Esophagus (tissue), 2 donors: Measurements from ENCODE around the gene KLHL2. TPM values are rescaled to one million over a fixed set of nuclear protein-coding genes. Genes with fewer than 3 reads are reported as not detected.
"Not testable (repeated sequence)": the region's sequence is repeated elsewhere in the genome, so short reads cannot be mapped to it uniquely, and the experiment has no call there.

Experiments
- H3K27ac ChIP-seq, 2 donors: one replicate each; pipeline ENCODE4 v1.5.1; 2013; ENCODE audit warnings: low read depth in 2 of 2, mild to moderate bottlenecking in 2 of 2, inconsistent platforms in 1 of 2, low read length in 1 of 2, moderate library complexity in 1 of 2
- H3K27me3 ChIP-seq, 2 donors: one replicate each; pipeline ENCODE4 v1.6.1; 2013; ENCODE audit warnings: low read length in 2 of 2, control low read depth in 1 of 2, mild to moderate bottlenecking in 1 of 2; ENCODE audit not compliant: insufficient read depth in 2 of 2, control insufficient read depth in 1 of 2
- H3K36me3 ChIP-seq, 2 donors: one replicate each; pipeline ENCODE4 v1.6.1; 2013; ENCODE audit warnings: low read length in 1 of 2; ENCODE audit not compliant: control insufficient read depth in 2 of 2, insufficient read depth in 2 of 2
- H3K4me1 ChIP-seq, 2 donors: one replicate each; pipeline ENCODE4 v1.6.1; 2013; ENCODE audit warnings: low read length in 1 of 2; ENCODE audit not compliant: control insufficient read depth in 2 of 2, insufficient read depth in 2 of 2
- H3K4me3 ChIP-seq, 2 donors: one replicate each; pipeline ENCODE4 v1.5.1; 2013; ENCODE audit warnings: low read length in 2 of 2, mild to moderate bottlenecking in 2 of 2, low read depth in 1 of 2, moderate library complexity in 1 of 2
- H3K9me3 ChIP-seq, 2 donors: one replicate each; pipeline ENCODE4 v1.6.1; 2013; ENCODE audit warnings: mild to moderate bottlenecking in 2 of 2, low read depth in 1 of 2, low read length in 1 of 2, moderate library complexity in 1 of 2; ENCODE audit not compliant: control insufficient read depth in 2 of 2, insufficient read depth in 1 of 2
- WGBS, 2 donors: extraction: QIAGEN DNeasy Blood & Tissue Kit; methylation state at CpG; one replicate each; pipeline ENCODE4 v1.1.7; 2013; 5-methylcytosine and 5-hydroxymethylcytosine counted together
- polyA plus RNA-seq, 2 donors: library from polyadenylated mRNA; stranded (reverse); fragments of 200-250 nt; gene quantifications; one replicate each; pipeline ENCODE4 v1.2.3, GENCODE V29; 2013
- donor health status: healthy with polysubstance abuse.
- donor health status: Bipolar disorder and iron deficiency.

KLHL2 gene
- polyA plus RNA-seq, 2 donors, result 19.0 to 26.1 TPM

GRCh38 chr4:165184220-165184619 is 23.1 kb upstream of the KLHL2 start:
- H3K27ac ChIP-seq, result no peak overlapping the region
- H3K36me3 ChIP-seq, result no peaks in the 10 kb centered on the region
- H3K4me1 ChIP-seq, result no peaks in the 10 kb centered on the region
- no peaks in the 10 kb centered on the region for H3K9me3 ChIP-seq
- H3K27me3 ChIP-seq, result no peaks in the 10 kb centered on the region
- H3K4me3 ChIP-seq, result no peak overlapping the region
- WGBS, 2 donors, result 82 to 83% methylated on average over 4 of the region's 4 CpGs

DNA sequence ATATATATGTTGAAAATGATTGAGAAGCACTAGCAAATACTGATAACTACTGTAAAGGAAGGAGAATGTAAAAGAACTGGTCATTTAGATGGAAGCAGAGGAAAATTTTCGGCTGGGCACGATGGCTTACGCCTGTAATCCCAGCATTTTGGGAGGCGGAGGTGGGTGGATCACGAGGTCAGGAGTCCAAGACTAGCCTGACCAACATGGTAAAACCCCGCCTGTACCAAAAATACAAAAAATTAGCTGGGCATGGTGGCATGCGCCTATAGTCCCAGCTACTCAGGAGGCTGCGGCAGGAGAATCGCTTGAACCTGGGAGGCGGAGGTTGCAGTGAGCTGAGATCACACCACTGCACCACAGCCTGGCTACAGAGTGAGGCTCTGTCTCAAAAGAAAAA is 22.4 kb upstream of the KLHL2 start:
- not testable (repeated sequence) for H3K4me1 ChIP-seq, H3K36me3 ChIP-seq, H3K9me3 ChIP-seq, H3K27me3 ChIP-seq, H3K27ac ChIP-seq, H3K4me3 ChIP-seq
- 96 to 97% methylated on average over 10 of the region's 10 CpGs for WGBS, 2 donors

- no peaks in the 10 kb centered on the region for H3K9me3 ChIP-seq
- H3K36me3 ChIP-seq, result no peaks in the 10 kb centered on the region
- H3K4me1 ChIP-seq, result no peaks in the 10 kb centered on the region
- no peak overlapping the region for H3K4me3 ChIP-seq
- no peak overlapping the region for H3K27ac ChIP-seq
- 76 to 82% methylated on average over 5 of the region's 5 CpGs for WGBS, 2 donors
- H3K27me3 ChIP-seq, result no peaks in the 10 kb centered on the region
Measured at GRCh38 chr4:165185448-165185847, 21.9 kb upstream of the KLHL2 start.

DNA sequence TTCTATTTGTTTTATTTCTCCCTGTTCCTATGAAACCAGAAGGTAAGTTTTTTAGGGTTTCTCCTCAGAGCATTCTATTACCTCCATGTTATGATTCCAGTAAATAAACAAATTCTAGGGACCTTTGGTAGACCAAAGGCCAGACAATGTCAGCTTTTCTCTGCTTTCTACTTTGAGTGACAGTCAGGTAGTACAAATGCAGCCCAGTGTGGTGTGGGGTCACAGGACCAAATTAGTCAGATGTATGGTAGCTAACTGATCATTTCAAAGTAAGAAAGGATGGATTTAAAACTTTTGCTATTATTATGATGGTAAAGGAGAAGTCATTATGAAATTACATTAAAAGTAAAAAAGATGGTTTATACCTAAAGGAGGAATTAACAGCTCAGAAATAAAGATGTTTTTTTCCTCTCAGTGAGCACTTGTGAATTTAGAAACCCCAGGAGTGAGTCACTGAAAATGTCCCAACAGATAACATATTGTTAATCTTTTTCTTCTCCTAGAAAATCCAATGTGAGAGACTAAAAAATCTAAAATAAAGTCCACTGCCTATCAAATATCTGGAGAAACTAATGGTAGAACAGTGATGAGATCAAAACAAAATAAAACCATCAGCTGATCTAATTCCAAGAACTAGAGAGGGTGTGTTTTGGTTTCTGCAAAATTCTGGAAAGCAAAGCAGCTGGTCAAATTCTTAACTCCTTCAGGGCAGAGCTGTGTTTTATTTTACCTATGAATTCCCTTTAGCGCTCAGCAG is 16.6 kb upstream of the KLHL2 start:
- Histone ChIP-seq H3K27ac (no peak overlapping the region), H3K36me3 (no peaks in the 10 kb centered on the region), H3K4me3 (no peak overlapping the region), H3K9me3 (no peaks in the 10 kb centered on the region), H3K4me1 (no peaks in the 10 kb centered on the region), H3K27me3 (no peaks in the 10 kb centered on the region)
- WGBS, 2 donors, result 97 to 98% methylated on average over 1 of the region's 1 CpG

DNA sequence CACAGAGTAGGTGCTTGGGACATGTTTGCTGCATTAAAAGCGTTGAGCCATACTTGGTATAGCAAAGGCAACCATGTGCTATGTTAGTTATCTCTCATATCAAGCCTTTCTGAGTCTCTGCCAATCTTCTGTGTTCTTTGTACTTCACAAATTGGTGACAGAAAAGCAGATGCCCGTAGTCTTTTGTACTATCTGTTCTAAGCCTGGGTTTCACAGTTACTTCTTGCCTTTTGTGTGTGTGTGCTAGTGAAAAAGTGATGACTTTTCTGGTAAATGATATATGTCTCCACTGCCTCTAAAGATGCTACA is 16.1 kb upstream of the KLHL2 start:
- H3K27ac ChIP-seq, result no peak overlapping the region
- no peaks in the 10 kb centered on the region for H3K27me3 ChIP-seq
- H3K36me3 ChIP-seq, result no peaks in the 10 kb centered on the region
- WGBS, 2 donors, result 65 to 74% methylated on average over 2 of the region's 2 CpGs
- H3K4me3 ChIP-seq, result no peak overlapping the region
- no peaks in the 10 kb centered on the region for H3K9me3 ChIP-seq
- no peaks in the 10 kb centered on the region for H3K4me1 ChIP-seq

DNA sequence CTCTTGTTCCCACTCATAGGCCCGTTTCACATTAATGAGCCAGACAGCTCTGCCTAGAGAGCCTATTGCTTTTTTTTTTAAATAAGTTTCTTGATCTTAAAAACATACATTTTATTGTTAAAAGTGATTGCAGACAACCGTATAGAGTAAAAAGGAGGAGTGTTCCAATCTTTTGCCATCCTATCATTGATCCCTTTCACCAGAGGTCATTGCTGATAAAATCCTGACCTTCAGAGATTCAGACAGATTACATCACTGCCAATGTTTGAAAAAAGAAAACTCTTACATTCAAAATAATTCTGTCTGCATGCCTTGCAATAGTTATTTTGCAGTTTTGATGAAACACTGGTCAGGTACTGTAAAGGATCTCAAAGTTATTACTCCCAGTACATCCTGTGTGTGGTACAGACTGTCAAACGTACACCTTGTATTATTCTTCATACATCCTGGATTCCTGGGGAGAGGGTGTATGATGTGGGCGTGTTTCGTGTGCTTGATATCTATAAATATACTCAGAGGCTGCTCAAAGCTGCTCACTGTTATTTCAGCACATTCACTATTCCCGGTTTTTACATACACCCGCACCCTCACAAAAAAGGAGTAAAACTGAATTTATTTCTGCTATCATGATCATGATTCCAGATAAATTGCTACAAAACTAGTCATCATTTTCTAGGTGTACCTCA is 15.4 kb upstream of the KLHL2 start:
- Histone ChIP-seq H3K4me3 (no peak overlapping the region), H3K4me1 (no peaks in the 10 kb centered on the region), H3K36me3 (no peaks in the 10 kb centered on the region), H3K27me3 (no peaks in the 10 kb centered on the region), H3K27ac (no peak overlapping the region), H3K9me3 (no peaks in the 10 kb centered on the region)
- 69 to 77% methylated on average over 7 of the region's 7 CpGs for WGBS, 2 donors

- Histone ChIP-seq H3K4me1 (no peaks in the 10 kb centered on the region), H3K4me3 (no peak overlapping the region), H3K27me3 (no peaks in the 10 kb centered on the region), H3K9me3 (no peaks in the 10 kb centered on the region), H3K36me3 (no peaks in the 10 kb centered on the region), H3K27ac (no peak overlapping the region)
- 99 to 100% methylated on average over 1 of the region's 1 CpG for WGBS, 2 donors
Measured at GRCh38 chr4:165192500-165192898, 14.9 kb upstream of the KLHL2 start.

DNA sequence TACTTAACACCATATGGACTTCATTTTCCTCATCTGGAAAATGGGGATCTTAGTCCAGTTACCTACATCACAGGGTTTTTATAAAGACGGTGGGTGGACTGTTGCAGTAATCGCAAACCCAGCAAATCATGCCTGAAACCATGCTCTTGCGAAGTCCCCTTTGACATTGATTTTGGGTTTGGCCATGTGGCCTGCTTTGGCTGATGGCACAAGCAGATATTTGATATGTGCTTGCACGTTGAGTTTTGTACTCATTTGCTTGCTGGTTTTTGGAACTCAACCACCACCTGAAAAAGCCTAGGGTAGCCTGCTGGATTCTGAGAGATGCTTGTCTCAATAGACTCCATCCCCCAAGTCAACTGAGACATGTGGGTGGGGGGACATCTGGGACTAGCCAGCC is 14.4 kb upstream of the KLHL2 start:
- 94% methylated on average over 4 of the region's 4 CpGs for WGBS, 2 donors
- no peak overlapping the region for H3K4me3 ChIP-seq
- no peaks in the 10 kb centered on the region for H3K9me3 ChIP-seq
- H3K36me3 ChIP-seq, result no peaks in the 10 kb centered on the region
- H3K4me1 ChIP-seq, result no peaks in the 10 kb centered on the region
- H3K27ac ChIP-seq, result no peak overlapping the region
- H3K27me3 ChIP-seq, result no peaks in the 10 kb centered on the region

DNA sequence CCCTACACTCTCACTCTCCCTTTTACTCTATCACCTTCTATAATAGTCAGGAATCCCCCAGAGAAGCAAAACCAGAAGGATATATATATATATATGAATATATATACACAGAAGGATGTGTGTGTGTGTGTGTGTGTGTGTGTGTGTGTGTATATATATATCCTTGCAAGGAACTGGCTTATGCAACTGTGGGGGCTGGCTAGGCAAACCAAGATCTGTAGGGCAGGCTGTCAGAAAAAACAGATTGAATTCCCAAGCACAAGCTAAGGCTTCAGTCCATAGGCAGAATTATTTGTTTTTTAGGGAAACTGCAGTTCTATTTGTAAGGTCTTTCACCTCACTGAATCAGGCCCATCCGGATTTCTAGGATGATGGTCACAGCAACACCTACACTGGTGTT is 13.0 kb upstream of the KLHL2 start:
- Histone ChIP-seq H3K9me3 (no peaks in the 10 kb centered on the region), H3K36me3 (no peaks in the 10 kb centered on the region), H3K27ac (no peak overlapping the region), H3K4me1 (no peaks in the 10 kb centered on the region), H3K4me3 (no peak overlapping the region), H3K27me3 (no peaks in the 10 kb centered on the region)
- 96 to 100% methylated on average over 1 of the region's 1 CpG for WGBS, 2 donors

GRCh38 chr4:165198329-165198728 is 9.0 kb upstream of the KLHL2 start:
- Histone ChIP-seq H3K36me3 (no peaks in the 10 kb centered on the region), H3K27ac (no peak overlapping the region), H3K27me3 (no peaks in the 10 kb centered on the region), H3K9me3 (no peaks in the 10 kb centered on the region), H3K4me1 (no peaks in the 10 kb centered on the region), H3K4me3 (no peak overlapping the region)
- WGBS, 2 donors, result 88 to 96% methylated on average over 1 of the region's 1 CpG
